HuH-7 (cell line): ENCODE results near the gene LNX2.
A peak's percentile ranks its signal among the peaks of the same experiment; 100 is the strongest.

ENCODE experiments used
- DNase-seq: peaks from one replicate; pipeline ENCODE4 v3.0.0; 2011; ENCODE audit warnings: low spot score

LNX2 gene

DNA sequence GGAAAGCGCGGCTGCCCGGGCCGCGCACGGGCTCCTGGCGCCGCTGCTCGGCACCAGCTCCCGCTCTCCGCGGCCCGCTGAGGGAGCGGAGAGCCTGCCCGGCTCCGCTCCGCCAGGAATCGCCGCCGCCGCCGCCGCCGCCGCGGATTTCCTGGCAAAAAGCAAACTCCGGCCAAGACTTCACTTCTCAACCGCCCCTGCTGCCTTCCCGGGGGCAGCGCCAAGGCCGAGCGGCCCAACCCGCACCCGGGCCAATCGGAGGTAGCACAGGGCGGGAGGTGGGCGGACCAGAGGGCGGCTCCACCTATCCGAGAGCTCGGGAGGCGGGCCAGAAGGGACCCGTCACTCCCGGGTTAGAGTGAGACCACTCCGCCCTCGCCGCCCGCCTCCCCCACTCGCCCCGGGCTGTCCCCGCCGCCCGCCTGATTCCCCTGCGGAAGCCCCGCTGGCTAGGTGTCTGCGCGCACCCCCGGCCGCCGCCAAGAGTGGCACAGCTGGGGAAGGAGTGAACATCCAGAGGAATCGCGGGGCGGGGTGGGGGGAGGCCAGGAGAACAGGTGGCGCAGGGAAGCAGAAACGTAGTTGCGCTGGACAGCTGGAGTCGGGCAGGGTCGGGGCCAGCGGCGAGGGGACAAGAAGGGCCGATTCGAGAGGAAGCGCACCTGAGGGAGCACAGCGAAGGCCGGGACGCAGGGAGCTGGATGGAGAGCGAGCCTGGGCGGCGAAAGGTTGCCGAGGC, at the start of gene LNX2:
Gene LNX2 (minus strand): TSS at position 153 of the 739 bp plus-strand sequence. CDS start 38,826 bp downstream, outside the sequence.
- DNase-seq, result peak; percentile 94

DNA sequence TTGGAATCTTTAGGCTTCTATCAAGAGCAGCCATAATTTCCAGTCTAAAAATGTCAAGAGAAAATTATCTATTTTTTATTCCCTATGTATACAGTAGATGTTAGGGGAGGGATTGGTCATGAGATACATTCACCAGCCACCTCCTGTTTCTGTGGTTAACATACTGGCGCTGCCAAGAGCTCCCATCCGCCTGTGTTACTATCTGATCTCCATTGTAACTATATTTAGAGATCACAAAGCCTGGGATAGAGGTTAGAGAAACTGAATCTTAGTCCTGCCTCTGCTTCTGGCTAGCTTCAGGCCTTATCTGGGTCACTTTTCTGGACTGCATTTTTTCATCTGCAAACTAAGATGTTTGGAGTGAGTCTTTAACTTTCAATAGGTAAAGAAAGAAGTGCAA, 47.6 kb upstream of the LNX2 start:
- no peak for DNase-seq

DNA sequence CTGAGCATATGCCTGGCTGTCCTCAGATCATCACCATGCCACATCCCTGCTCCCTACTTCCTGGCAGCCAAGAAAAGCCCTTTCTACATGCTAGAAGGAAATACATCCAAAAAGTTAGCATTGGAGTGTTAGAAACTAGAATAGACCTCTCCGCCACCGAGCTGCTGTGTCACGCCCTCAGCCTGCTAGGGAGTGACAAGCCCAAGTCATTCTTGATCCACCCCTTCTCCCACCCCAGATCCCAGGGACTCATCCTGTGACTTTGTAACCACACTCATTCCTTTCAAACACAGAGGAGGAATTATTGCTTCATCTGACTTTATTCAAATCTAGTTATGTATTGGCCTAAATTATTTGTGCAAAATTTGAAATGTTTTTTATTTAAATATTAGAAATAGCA, 46.6 kb upstream of the LNX2 start:
- DNase-seq, result no peak

DNA sequence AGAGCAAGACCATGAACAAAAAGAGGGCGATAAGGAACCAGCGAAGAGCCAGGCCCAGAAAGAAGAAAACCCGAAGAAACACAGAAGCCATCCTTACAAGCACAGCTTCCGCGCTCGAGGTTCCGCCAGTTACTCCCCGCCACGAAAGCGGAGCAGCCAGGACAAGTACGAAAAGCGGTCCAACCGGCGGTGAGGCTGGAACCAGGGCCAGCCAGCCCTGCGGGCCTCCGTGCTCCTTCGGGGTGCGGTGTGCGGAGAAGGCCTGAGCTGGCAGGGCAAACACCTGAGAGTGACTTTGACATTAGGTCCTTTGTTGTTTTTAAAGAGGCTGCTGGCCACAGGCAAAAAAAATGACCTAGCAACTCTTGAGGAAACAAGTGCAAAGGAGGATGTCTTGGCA, 45.4 kb upstream of the LNX2 start:
- DNase-seq, result no peak

DNA sequence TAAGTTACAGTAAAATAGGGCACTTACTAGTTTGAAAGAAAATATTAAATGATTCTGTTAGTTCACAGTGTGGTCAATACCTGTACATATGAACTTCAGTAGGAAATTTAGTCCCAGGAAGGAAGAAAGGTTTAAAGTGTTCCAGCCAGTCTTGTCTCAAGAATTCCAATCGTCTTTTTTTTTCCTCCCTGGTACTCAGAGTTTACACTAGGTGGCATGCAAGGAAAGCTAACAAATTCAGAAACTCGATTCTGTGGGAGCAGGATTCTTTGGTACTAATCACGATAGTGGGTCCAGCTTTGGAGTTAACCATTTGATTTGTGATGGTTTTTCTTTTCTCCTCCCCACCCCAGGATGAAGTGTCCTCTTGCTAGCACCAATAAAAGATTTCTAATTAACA, 45.0 kb upstream of the LNX2 start:
- DNase-seq, result no peak

DNA sequence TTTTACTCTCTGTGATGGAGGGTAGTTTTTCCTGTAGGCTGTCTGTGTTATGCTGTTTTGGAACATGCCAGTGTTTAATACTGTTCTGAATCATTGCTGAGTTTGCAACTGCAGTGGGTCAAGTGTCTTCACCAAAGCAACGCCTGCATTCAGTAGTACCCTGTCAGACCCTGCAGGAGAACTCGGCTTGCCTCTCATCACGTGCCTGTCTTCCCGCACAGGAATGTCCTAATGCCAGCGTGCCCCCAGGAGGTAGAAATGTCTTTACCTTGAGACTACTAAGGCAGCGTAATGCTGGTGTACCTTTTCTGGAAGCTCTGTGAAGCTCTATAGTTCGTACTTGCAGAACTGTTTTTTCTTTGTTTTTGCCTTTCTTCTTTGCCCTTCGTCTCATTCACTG, 43.6 kb upstream of the LNX2 start:
- no peak for DNase-seq

DNA sequence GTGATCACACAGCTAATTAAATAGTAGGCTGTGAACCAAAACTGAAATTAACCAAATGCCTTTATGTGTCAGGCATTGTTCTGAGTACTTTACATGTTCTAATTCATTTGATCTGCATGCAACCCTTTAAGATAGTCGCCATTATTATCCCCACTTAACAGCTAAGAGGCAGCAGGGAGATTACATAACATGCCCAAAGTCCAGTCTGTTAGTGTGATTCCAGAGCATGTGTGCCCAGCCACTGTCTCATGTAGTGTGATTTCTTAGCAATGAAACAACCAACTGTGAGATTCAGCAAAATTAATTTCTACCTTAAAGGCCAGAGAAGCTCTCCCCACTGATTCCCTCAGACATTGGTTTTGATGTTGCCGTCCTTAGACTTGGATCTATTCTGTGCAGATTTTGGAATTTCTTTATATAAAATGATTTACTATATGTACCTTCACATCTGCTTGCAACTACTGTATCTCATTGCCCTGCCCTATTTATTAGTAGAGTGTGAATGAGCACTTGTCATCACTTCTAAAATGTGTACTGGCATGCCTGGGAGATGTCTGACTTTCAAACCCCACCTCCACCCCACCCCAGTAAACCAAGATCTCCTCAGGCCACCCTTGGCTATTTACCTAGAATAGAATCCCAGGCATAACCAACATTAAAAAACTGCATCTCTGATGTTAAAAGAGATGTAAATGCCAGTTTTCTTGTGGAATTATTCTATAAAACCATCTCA, 42.6 kb upstream of the LNX2 start:
- DNase-seq, result peak; percentile 17

DNA sequence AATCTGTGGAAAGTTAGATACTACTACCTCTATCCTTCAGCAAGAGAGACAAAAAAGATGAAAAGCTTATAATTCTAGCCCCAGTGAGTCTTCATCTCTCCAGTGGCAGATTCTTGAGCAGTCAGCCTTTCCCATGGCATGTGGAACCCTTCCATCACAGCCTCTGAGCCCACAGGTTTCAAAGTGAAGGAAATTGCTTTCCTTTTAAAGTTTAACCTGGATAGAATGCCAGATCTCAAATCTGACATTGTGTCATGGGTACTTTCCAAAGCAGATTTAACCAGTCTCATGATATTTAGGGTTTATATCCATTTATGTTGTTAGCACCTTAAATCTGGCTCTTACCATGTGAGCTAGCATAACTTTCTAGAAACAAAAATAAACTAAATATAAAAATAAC, 40.7 kb upstream of the LNX2 start:
- no peak for DNase-seq

DNA sequence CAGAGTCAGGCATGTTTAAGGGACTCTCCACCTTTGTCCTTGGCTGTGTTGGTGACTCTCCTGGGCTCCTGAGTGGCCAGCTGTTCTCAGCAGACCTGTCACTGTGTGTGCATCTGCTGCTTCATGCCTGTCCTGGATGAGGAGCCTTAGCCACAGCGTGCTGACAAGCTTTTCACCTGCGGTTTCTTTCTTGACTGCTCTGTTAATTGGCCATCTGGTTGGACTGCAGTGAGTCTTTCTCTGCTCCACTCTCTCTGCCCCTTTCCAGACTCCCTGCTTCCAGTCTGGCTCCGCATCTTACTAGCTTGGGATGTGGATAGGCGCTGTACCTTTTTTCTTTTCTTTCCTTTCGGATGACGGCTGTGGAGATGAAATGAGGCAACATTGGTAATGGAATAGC, 40.2 kb upstream of the LNX2 start:
- no peak for DNase-seq

DNA sequence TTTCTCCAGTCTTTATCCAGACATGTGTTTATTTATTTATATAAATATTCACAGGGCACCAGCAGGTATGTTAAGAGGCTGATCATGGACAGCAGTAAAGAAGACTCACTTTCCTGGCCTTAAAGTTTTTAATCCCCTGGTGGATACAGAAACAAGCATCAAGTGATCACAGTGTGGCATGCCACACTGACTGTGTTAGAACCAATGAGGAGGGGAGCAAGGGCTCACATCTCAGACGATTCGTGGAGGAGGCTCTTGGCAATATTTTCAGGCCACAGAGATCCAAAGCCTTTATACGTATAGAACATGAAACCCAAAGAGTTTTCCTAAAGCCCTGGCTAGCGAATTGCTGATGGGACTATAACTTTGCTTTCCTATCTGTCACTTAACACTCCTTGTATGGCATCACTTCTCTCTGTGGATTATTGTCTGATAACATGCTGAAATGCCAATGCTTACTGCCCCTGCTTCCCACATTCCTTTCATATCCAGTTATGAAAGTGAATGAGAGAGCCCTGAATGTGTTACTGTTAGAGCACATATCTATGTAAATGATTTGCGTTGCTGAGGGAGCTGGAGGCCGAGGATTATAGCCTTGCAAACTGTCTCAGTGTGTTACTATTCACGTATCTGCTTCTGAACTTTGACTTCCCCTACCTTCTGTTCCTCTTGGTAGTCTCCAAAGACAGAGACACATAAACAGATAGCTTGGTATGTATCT, 39.0 kb upstream of the LNX2 start:
- DNase-seq, result no peak

DNA sequence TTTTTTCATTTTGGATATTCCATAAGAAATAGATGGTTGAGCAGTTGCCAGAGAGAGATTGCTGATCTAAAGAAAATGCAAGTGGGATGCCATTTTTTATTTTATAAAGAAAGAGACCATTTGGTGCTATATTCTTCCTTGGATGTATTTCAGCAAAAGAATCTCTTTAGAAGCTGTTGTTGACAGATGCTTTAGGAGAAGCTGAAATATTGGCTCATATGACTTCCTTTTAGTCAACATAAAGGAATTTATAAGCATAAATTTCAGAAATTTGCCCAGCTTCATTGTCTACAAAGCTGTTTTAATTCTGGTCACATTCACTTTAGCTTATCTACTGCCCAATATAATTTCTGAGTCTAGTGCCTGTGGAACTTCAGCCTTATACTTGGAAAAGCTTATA, 38.2 kb upstream of the LNX2 start:
- no peak for DNase-seq

DNA sequence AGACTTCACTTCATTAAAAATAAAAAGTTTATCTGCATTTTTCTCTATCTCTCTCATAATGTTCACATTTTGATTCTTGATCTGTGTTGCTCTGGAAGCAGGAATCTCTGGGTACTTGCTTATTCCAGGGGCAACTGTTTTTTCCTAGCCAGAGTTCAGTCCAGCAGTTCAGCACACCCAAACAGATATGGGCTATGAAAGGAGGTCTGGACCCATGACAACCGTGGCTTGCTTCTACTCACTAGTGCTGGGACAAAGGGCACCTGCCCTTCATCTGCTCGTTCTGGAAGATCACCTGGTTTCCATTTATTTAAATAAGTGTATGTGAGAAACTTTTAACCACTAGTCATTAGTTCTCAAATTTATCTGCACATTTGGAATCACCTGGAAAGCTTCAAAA, 37.4 kb upstream of the LNX2 start:
- no peak for DNase-seq

DNA sequence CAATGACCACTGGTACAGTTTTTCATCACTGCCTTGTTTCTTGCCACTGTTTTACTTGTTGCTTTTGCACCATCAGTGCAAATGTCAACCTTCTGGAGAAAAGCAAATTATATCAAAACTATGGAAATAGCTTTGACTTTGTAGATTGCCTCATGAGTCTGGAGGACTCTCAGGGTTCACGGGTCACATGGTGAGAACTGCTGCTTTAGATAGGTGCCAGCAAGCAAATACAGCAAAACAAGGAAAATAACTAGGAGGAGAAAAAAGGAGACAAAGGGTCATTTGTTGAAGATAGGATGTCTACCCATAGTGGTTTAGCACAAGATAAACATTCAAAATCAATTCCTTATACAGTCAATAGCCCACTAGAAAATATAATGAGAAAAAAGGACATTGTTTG, 34.5 kb upstream of the LNX2 start:
- no peak for DNase-seq

DNA sequence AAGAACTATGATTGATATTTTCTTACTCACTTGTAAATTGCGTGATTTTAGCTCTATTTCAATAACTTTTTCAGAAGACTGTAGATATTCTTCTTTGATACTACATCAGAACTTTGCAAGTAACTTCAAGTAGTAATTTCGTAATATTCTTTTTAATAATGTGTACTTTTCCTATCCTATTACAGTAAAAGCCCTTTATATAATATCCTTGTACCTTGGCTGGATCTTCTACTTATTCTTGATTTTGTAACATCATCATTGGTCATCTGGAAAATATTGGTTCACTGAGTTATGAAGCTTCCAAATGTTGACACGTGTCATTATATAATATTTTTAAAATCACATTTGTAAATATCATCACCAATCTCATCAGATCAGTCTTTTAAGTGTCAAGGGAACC, 33.7 kb upstream of the LNX2 start:
- no peak for DNase-seq

DNA sequence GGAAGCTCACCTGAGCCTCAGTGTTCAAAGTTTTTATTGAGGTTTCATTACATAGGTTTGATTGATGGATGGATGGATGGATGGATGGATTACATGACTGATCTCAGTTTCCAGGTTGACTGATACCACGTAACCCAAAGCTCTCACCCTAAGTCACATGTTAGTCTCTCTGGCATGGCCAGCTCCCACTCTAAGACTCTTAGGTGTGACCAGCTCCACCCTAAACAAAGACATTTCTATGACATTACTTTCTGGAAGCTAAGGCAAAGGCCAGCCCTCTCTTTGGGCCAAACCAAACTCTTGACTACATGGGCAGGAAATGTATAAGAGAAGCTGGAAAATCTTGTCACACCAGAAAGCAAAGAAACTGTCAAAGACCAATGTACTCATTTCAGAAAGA, 30.0 kb upstream of the LNX2 start:
- DNase-seq, result no peak

DNA sequence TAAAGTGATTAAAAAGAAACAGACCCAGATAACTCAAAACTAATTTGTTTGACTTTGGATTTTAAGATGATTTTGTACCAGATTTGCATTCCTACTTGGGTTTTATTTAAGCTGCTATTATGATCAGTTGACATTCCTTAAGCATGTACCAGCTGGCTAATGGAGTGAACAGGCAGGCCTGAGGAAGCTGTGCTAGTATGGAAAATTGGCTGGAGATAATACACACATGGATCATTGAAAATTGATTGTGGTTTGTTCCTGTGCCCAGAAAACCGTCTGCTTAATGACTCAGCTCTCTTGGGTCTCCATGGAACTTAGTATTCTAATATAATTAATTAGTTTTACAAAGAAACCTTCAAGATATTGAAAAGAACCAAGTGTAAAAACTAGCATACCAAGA, 24.0 kb upstream of the LNX2 start:
- DNase-seq, result no peak

DNA sequence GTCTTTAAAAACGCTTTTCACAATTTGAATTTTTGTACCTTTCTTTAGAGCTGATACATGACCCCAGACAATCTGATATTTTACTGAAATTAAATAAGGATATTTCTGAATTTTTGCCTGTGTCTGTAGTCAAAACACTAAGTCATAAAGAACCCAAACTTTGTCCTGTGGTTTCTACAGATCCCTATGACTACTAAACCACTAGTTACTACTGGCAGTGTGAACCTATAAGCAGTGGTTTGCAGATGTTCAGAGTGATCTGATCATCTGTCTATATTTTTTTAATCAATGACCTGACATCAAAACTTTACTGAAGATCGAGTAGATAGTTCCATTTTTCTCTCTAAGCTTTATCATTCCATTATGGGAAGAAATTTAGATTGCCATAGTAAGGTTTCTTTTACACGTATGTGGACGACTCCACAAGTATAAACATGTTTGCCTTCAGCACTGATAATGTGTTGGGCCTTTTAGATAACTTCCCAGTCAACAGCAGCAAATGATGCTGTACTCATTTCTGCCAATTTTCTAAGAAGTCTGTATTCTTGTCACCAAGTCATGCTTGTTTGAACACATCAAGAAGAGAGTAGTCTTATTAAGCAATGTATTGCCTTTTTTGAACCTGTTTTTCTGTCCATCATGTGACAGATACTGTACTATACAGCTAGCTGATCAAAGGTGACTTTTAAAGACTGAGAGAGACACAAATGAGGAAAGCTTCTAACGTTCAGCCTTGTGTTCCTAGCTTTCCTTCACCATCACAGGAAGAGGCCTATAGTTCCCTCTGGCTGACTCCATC, 23.2 kb upstream of the LNX2 start:
- no peak for DNase-seq

DNA sequence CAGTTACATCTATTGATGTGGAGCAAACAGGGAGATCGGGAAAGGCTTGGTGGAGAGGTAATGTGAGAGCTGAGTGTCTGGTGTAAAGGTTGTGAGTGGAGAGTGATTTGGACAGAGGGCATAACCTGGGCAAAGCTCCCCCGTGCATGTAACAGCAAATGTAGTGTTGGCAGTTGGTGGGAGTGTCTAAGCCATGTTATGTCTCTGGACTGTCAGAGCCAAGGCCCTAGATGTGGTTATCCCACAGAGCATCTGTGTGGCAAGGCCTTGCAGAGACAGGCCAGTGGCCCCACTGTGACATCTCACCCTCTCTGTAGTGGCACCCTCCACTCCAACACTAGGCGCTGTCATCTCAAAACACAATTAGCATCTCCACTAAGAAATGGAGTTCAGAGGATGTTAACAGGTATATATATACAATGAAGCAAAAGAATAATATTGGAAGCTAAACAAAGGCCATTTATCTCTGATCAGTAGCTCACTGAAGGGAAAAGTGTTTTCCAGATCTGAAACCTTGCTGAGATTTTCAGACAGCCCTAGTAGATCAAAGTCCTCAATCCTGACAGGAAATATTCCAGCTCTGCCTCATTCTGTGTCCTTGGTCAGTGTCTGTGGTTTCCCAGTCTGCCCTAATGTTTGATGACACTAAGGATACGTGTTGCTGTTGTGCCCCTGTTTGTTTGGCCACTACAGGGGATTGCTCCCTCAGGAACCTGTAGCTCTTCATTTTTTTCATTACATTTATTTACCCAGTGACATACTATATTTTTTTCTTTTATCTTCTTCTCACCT, 21.6 kb upstream of the LNX2 start:
- DNase-seq, result no peak

DNA sequence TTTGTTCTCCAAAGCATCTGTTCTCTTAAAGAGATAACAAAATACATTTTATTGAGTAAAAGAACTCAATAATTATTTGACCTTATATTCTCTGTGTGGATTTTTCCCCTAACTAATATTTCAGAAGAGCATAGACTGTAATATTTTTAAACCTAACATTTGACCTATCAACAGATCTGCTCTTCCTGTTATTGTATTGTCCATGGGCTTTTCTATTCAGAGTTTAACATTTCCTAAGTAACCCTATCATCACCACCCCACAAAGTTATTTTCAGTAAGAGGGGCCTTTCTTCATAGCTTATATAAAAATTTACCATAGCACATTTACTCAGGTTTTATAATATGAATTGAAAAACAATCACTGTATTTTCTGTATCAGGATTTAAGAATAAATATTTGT, 18.9 kb upstream of the LNX2 start:
- no peak for DNase-seq

DNA sequence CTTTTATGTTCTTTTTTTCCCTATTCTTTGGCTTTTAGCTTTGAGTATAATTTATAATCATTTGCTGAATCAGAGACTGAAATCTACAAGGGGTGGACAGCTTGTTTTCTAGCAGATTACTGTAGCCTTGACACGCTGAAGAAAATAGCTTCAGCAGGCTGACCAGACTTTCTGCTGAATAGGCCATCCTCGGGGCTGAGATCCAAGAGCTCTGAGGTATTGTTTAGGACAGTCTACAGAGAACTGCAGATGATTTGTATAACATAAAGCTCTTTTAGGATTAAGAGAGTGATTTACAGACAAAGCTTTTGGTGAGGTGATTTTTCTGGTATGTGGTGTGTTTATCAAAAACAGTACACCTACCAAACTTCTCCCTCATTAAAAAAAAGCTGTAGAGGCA, 18.2 kb upstream of the LNX2 start:
- DNase-seq, result no peak

DNA sequence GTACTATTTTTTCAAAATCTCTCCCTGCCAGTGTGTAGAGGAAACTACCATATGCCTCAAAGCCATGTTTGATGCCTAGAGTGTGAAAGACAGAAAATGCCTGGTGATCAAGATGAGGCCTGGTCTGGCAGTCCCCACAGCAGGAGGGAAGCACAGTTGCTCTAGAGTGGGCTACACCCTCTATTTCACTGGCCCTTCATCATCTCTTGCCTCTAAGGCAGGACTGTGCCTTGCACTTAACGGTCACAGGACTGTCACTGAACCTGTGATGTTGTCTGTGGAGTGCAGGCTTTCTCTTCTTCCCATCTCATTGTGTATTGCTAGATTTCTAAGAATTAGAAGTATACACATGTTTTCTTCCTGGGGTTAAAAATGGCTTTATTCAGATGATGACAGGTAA, 17.7 kb upstream of the LNX2 start:
- no peak for DNase-seq

DNA sequence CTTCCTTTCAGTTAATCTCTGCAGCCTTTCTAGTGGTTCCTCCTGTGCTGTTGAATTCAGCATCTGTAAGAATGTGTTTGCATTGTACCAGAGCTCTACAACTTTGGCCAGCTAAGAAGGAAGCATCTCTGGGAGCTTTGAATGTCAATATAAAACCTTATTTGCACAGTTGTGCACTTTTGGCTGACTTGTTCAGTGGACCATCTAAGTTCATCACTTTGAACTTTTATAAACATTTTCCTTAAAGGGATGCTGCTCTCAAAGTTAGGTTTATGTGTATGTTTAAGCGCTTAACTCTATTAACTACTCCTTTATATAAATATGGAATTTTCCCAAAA, 16.9 kb upstream of the LNX2 start:
- DNase-seq, result no peak
